NAMALWA (cell line): ENCODE data around the gene MEF2C.
"Not testable (repeated sequence)": the region's sequence is repeated elsewhere in the genome, so short reads cannot be mapped to it uniquely, and the experiment has no call there.

Experiments
- DNase-seq: peaks from one replicate; pipeline ENCODE4 v3.0.0-alpha.2; 2015; ENCODE audit warnings: low spot score

MEF2C gene

DNA sequence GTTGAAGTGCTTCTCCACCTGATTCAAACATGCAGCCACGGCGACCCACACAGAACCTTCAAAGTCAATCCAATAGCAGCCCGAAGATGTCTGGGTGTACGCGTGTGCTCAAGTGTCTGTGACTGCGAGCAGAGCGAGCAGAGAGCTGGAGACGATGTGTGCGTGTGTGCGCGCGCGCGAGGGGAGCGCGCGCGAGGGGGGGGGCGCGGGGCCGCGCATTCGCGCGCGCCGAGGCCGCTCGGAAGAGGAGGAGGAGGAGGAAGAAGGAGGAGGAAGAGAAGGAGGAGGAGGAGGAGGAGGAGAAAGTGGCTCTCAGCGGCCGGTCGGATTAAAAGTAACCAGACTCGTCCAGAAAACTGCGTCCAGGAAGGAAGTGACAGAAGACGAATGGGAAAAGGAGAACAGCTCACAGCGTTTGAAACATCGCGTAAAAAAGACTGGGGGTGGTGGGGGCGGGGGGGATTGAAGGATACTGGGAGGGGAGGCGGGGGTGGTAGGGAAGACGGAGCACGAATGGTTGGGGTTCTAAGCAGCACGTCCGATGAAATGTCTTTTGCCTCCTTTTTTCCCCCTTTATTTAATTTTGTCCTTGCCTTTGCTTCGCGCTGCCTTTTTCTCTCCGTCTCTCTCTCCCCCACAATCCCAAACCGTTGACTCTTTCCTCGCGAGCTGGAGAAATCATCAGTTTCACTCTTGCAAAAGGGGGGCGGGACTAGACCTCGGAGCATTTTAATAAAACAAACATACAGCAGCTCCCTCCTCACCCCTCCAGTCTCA is at the start of gene MEF2C:
Gene MEF2C, minus strand, starts transcription at position 126 of the 777 bp plus-strand sequence. CDS start 59,396 bp downstream, outside the sequence.
- peak; percentile 92 for DNase-seq

DNA sequence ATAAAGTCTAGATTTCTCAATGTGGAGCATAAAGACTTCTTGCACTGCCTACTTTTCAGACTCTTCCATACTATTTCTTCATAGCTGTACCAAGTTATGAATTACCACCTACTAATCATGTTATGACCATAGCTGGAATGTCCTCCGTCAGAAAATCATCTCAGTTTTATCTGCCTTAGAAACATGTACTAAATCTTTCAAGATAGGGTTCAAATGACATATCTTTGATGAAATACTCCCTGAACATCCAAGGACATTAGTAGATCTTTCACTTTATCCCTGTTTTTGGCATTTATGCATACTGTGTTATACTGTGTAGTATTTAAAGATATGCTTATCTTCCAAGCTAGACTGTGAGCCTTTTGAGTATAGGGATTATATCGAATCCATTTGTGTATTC is 49.6 kb upstream of the MEF2C start:
- DNase-seq = no peak

DNA sequence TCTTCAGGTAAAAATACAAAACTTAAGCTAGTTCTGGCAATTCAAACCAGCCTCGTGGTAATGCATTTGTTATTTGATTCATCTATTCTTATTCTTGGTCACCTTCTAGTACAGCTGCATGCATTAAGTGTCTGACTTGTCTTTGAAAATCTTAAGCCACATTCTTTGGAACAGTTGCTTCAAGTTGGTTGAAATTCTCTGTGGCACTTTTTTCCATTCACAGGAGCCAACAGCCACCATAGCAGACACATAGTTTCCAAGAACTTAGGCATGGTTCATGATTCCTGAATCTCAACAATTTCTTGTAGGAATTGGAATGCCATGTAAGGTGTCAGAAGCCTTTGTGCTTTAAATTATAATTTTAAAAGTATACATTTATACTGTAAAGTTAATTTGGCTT is 47.4 kb upstream of the MEF2C start:
- DNase-seq = no peak

DNA sequence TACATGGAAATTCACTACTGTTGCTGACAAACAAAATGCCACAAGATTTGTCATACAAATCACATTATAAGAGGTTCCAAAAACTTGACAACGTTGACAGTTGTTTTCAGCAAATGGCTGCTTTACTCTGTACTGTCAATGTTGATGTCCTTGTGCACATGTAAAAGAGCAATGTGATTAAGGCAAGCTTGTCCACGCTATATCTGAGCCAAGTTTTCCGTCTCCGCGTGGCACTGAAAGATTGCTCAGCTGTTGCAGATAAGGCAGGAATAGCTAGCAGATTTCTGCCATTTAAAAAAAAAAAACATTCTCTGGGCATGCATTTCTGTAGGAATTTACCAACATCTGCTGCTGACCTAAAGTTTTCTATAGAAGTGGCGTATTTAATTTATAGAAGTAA is 46.4 kb upstream of the MEF2C start:
- no peak for DNase-seq

DNA sequence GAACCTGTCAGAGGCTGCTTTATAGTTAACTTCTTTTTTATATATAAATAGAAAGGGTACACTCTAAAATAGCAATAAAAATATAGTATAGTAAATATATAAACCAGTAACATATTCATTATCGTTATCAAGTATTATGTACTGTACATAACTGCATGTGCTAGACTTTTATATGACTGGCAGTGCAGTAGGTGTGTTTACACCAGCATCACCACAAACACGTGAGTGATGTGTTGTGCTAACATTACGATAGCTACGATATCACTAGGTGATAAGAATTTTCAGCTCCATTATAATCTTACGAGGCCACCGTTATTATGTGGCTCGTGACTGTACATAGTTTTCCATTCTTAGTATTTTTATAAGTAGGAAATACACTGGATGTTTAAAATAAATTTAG is 43.8 kb upstream of the MEF2C start:
- DNase-seq = no peak

DNA sequence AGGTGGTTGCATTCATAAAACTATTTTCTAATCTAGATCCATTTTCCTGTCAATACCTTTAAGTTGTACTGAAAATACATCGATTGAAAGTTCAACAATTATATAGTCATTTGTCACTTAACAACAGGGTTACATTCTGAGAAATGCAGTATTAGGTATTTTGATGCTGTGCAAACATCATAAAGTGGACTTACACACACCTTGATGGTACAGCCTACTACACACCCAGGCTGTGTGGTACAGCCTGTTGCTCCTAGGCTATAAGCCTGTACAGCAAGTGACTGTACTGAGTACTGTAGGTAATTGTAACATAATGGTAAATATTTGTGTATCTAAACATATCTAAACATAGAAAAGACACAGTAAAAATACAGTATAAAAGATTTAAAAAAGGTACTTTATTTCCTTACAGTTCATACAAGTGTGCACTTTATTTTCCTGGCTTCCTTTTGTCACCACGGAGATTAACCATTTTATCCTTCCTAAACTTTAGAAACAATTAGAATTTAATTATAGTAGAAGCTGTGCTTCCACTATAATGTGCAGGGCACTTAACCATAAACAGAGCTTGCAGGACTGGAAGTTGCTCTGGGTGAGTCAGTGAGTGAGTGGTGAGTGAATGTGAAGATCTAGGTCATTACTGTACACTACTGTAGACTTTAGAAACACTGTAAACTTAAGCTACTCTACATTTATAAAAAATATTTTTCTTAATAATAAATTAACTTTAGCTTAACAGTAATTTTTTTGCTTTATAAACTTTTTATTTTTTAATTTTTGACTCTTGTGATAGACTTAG is 42.9 kb upstream of the MEF2C start:
- no peak for DNase-seq

DNA sequence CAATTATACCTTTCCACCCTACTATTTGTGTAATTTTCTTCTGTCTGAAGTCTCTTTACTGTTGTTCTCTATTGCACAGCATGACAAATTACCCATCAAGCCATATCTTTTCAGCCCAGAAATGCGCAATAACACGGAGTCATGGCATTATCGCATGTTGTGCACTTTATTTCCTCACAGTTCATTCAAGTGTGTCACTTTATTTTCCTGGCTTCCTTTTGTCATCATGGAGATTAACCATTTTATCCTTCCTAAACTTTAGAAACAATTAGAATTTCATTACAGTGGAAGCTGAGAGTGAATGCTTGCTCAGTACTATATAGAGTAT is 41.3 kb upstream of the MEF2C start:
- DNase-seq = no peak

DNA sequence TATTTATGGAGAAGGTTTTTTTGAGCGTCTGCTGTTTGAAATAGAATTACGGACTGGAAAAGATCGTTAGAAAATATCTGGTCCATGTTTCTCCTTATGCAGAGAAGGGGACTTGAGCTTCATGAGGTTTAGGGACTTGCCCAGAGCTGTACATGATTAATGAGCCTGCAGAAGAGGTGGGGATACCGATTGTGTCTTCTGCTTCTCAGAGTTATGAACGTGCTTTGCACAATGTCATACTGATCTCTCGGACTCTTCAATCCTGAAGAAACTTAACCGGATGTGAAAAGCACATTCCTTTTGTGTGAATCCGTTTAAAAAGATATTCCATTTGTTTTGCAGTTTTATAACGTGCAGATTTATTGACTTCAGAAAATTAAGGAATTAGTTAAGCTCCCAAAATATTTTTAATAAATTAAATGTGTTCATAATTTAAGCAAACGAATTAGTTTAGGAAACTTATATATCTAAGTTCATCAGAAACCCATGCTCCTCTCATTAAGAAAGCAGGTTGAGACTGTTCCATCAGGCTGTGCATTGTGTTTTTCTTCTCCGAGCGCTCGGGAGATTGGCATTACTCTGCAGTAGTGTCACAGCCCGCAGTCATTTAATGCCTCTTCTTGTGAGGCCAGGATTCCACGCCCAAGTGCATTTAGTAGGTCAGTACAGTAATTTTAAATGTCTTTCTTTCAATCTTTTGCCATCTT is 40.8 kb upstream of the MEF2C start:
- DNase-seq = no peak

DNA sequence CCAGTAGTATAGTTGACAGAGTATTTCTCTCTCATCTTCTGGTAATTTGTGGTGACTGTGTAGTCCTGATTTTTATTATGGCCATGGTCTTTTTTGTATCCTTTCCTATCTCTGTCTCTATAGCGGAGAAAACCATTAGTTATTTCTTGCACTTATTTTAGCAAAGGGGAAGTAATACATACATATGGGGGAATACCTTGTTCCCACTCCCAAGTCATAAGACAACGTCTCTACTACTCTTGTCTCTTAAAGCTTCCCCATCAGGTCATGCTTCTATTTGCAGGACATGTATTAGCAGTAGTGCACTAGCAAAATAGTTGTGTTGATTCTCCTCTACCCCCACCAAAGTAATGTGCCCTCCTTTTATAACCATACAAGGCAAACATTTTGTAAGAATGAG is 29.8 kb upstream of the MEF2C start:
- not testable (repeated sequence) for DNase-seq

DNA sequence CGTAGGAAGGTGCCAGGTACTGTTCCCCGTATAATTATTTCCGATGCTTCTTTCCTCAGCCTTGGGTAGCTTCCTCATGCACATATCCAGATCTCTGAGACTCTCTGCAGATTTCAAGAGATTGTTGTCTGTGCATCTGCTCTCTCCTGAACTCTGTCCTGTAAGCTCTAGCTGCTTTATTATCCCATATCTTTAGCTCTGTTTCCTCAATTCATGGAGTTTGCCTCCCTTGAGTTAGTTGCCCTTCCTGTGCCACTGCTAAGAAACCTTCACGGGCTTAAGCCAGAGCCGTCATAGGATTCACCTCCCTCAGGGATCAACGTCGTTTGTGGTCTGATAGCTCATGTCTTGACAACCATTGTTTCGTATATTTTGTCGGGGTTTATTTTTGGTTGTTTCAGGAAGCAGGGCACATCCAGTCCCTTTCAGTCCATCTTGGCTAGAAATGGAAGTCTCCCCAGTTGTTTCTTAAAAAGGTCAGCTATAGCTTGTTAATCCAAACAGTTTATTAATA is 28.1 kb upstream of the MEF2C start:
- not testable (repeated sequence) for DNase-seq

DNA sequence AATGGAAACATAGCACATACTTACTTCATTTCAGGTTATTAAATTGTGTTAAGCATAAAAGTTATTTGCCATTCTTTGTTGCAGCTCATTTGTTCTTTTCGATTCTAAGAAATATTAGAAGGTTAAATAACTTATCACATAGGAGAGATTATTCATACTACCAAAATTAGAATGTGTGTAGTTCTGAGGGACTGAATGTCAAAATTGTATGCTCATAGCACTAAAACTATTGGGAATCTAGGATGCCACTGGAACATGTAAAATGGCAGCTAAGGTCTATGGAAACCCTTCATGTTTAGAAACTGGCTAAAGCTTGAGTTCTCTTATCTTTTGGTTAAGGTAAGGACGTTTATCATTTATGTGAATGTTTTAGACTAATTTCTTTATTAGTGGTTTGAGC is 21.5 kb upstream of the MEF2C start:
- not testable (repeated sequence) for DNase-seq

DNA sequence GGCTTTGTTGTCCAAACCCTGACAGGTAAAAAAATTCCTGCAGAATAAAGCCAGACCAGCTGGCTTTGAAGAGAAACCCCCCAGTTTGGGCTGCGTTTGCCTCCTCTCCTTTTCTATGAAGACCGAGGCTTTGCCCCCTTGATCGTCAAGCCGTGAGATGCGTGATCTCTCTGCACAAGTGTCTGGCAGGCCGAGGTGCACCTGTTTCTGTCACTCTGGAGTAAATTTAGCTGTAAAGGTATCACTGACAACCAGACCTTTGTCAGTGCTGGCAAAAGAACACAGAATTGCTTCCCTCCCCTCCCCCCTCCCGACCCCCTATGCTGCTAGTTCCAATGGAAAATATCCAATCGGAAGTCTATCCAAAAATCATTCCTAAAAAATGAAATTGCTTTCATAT is 21.0 kb upstream of the MEF2C start:
- not testable (repeated sequence) for DNase-seq

DNA sequence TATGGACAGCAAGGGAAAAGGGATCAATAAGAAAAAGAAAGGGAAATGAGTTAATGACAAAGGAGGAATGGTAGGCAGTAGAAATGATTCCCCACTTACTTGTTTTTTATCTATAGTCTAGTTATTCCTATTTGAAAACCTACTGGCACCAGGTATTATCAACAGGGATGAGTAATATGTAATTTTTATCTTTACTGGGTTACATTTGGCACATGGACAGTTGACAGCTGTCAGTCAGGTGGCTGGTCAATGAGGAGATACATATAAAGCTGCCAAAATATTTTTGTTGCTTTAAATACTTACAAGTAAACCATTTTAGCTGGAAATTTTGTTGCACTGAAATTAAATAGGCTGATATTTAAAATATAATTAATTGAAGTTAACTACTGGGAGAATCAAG is 18.1 kb upstream of the MEF2C start:
- DNase-seq = not testable (repeated sequence)

DNA sequence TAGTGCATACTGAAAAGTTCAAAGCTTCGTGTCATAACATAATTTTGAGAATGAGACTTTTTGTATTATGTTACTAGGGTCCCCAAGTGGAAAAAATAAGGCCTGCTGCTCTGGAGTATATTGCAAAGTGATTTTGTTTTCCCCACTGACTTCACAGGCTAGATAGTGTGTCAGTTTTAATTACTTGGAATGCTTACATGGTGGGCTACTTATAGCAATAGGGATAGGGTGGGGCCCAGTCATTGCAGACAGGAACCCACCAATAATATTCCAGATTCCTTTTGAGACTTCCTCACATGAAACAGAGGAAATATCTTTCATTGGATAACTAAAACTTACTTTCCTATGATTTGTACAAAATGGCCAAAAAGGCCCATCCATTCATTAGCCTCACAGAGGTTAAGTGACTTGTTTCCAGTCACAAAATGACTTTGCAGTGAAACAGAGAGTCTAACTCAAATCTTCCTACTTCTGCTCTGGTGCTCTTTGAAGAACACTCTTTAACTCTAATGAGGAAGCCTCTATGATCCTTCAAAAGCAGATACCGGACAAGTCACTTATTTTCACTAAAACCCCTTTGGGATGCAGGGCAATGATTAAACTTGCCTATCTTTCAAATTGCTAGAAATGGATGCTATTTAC is 16.2 kb upstream of the MEF2C start:
- DNase-seq = no peak

DNA sequence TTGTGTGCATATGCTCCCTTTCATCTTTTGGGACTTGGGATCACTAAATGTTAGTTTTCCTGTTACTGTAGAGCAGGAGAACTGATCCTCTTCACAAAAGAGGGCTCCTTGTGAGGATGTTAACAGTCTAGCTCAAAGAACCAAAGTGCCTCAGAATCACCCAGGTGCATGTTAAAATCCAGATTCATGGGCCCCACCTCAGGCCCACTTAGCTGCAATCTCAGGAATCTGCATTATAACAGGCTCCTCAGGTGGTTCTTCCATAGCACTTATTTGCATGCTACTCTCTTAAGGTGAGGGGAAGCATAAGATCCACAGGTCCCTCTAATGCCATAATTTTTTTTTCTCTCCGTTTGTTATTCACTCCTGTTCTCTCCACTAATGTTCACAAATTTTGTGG is 14.8 kb upstream of the MEF2C start:
- no peak for DNase-seq

DNA sequence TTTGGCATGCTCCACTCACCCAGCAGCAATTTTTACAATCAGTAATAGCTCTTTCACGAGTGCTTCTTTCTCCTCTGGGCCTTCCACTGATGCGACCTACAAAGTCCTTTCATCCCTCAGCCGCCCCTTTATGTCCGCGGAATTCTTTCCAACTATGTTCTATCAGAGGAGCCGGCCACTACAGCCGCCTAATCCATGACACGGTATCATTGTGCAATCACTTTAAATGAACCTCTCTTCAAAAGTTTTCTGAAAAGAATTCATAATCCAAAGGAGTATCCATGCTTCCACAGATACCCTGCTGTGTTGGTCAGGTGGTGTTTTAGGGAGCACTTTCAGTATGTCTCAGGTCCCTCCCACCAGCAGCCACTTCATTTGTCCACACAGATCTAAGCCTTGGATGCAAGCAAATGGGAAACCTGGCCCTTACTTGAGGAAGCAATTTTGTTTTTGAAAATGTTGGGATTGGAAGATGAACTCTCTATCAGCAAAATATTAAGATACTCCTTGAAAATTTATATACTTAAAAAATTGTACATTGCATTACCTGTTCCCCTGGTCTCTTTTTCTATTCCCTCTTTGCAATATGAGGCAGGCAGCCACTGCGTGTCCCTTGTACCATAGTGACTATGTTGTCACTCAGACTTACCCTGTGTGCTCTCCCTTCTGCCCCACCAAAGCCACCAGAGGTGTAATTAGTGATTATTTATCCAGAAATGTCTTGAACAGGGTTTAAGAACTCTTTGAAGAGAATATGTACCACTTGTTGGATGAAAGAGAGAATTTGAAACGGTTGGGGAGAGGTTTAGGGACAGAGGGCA is 12.9 kb upstream of the MEF2C start:
- no peak for DNase-seq

DNA sequence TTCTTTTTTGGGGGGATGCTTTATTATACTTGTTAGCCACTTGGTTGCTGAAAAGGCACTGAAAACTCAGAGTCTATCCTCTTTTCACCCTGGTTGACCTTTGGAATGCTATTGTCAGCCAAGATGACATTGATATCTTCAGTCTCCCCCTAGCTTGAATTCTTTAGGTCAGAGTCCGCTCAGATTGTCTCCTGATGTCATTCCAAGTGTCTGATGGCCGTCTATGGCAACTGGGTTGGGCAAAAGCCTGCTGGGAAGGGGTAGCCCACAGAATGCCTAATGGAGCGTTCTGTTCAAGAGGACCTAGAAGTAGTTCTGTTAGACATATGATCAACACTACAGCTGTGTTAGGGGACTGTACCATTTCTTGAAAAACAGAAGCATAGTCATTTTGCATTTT is 9.7 kb upstream of the MEF2C start:
- no peak for DNase-seq

DNA sequence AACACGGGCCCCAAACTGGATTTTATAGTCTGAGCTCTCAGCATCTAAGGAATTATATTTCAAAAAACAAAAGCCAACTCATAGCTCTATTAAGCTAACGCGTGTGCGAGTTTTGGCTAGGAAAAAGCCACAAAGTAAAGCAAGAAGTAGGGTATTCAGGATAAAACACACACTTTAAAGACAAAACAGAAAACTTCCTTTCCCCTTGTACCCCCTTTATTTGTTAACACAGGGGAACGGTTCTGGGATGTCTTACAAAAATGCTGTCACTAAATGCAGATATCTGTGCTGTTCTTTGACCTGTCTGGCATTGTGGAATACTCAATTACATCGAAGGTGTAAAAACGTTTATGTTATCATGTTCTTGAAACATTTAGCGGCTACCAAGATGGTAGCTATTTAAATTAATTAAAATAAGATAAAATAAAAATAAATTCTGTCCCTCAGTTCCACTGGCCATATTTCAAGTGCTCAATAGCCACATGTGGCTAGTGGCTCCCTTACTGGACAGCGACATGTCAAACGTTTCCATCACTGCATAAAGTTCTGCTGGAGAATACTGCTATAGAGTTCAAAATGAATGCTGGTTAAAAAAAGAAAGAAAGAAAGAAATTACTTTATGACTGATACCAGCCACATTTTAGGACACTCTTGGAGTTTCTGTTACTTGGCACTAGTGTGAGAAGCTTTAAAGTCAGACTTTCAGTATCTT is 7.2 kb upstream of the MEF2C start:
- peak; percentile 33 for DNase-seq

DNA sequence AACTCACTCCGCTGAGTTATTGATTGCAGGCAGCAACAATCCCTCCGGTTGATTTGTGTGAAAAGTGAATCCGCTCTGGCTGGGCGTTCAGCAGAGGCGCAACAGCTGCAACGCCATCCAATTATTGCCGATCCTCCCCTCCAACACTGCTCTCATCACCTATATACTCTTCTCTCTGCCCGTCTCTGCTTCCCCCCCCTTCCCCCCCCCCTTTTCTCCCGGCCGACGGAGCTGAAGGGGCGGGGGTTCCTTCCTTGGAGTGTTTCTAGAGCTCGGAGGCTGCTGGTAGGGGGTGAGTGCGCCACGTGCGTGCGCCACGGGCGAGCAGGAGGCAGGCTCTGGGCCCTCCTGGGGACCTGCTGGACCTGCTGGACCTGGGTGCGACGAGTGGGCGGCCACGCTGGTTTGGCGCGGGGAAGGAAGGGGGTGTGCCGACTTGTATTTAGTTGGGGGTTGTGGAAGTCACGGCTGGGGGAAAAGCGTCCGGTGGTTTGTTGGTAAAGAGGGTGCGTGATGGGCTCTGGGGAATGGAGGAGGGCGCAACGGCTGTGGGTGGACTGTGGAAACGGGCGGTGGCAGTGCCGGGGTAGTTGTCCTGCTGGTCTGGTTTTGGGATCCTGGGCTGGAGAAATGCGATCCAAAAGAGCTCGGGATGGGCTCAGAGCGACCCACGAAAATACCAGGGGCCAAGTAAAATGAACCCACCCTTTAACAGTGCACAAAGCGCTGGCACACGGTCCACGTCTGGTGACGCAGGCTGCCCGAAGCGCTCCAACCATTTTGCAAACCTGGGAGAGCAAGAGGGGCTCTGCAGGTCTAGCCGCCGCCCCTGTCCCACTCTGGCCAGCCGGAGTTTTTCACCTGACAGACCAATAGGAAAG is 6.4 kb upstream of the MEF2C start:
- peak; percentile 59 for DNase-seq

DNA sequence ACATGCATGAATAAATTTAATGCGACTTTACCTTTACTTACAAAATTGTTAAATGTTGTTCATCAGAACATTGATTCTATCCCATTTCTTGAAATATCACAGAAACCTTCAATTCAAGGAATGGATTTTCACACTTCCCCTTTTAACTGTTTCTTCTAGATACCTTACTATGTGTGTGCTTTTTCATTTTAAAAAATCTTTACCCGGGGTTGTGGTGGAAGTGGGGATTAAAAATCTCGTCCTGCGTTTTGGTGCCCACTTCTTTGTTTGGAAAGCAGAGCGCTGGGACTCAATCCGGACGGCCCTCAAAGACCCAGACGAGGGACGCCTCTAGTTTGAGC is 5.8 kb upstream of the MEF2C start:
- DNase-seq = peak; percentile 50
